Measurements from ENCODE around the gene OR2L13.

DNA sequence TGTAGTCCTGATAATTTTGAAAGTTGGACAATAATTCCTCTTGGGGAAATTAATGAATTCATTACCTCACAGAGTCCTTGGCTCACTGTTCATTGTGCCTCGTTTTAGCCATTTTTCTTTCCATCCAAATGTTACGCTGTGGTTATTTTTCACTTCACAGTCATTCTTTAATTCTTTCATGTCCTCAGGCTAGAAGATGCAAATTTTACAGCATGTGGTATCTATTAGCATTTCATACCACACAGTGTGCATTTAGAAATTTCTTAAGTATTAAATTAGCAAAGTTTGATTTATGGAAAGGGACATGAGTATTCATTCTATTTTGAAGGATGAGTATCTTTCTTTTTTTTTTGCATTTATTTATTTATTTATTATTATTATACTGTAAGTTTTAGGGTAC lies 29.9 kb upstream of the OR2L13 start:
- TF ChIP-seq POLR2AphosphoS5 (IDR thresholded peaks at IDR 0.05) (no peak), POLR2A (IDR thresholded peaks at IDR 0.05) (no peak)
- TF ChIP-seq, protein P1, sequence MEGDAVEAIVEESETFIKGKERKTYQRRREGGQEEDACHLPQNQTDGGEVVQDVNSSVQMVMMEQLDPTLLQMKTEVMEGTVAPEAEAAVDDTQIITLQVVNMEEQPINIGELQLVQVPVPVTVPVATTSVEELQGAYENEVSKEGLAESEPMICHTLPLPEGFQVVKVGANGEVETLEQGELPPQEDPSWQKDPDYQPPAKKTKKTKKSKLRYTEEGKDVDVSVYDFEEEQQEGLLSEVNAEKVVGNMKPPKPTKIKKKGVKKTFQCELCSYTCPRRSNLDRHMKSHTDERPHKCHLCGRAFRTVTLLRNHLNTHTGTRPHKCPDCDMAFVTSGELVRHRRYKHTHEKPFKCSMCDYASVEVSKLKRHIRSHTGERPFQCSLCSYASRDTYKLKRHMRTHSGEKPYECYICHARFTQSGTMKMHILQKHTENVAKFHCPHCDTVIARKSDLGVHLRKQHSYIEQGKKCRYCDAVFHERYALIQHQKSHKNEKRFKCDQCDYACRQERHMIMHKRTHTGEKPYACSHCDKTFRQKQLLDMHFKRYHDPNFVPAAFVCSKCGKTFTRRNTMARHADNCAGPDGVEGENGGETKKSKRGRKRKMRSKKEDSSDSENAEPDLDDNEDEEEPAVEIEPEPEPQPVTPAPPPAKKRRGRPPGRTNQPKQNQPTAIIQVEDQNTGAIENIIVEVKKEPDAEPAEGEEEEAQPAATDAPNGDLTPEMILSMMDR (IDR thresholded peaks at IDR 0.05): no peak
